ENCODE results near the gene MIA3. TPM values are rescaled to one million over a fixed set of nuclear protein-coding genes. Genes with fewer than 3 reads are reported as not detected.

MIA3 gene
- total RNA-seq, 1 experiment from 2014 or later = 56.3 TPM

- H3K4me1 ChIP-seq (ENCODE audit: insufficient read depth, low read length, poor library complexity, severe bottlenecking) = no peaks in the 10 kb centered on the region
- peaks cover 32% of the 10 kb centered on the region for H3K36me3 ChIP-seq (ENCODE audit: insufficient read depth, low read length, poor library complexity, severe bottlenecking)
- no peak overlapping the region for H3K4me3 ChIP-seq (ENCODE audit: low read depth, low read length, poor library complexity, severe bottlenecking)
- intact Hi-C loops (cut with micrococcal nuclease; ENCODE audit: unreplicated experiment) = loop anchor here (1.0 kb wide), 1 partner anchor 169 kb away; no protein-coding TSS in a partner anchor
- peak; percentile 93 for DNase-seq (ENCODE audit: low spot score)
- BruUV-seq (replicated peaks) = no TSS peak
- no peaks in the 10 kb centered on the region for H3K9me3 ChIP-seq (ENCODE audit: low read depth, low read length, poor library complexity, severe bottlenecking)
- no peaks in the 10 kb centered on the region for H3K27me3 ChIP-seq (replicated peaks; ENCODE audit: insufficient read depth, low read depth, low read length, poor library complexity)
- no peak for TF ChIP-seq EZH2 (IDR thresholded peaks at IDR 0.05; ENCODE audit: borderline replicate concordance, low read depth, low read length, poor library complexity, severe bottlenecking)
- TF ChIP-seq CTCF (conservative IDR thresholded peaks at IDR 0.05; ENCODE audit: low read depth, low read length) = peak; percentile 90
- POLR2A ChIA-PET (ENCODE audit: low non-redundant PET) = interaction anchor here (0.6 kb wide), 1 partner anchor 45 kb away, joined by 4 read pairs; no protein-coding TSS in a partner anchor
- CTCF ChIA-PET = interaction anchor here (0.6 to 1.1 kb wide), 9 partner anchors 9 to 489 kb away, joined by 3 to 7 read pairs (median 3); partner anchors contain the start of gene TAF1A
- no peak overlapping the region for H3K27ac ChIP-seq (ENCODE audit: low read depth, low read length, poor library complexity, severe bottlenecking)
Observed at GRCh38 chr1:222634180-222635013, 16.5 kb downstream of the MIA3 start.

- TF ChIP-seq EZH2 (IDR thresholded peaks at IDR 0.05; ENCODE audit: borderline replicate concordance, low read depth, low read length, poor library complexity, severe bottlenecking) (no peak), CTCF (conservative IDR thresholded peaks at IDR 0.05; ENCODE audit: low read depth, low read length) (no peak)
- ChIA-PET POLR2A (ENCODE audit: low non-redundant PET) (interaction anchor here (0.5 kb wide), 1 partner anchor 14 kb away, joined by 3 read pairs; no protein-coding TSS in a partner anchor), CTCF (no interaction called here)
- peaks cover 8% of the 10 kb centered on the region for H3K36me3 ChIP-seq (ENCODE audit: insufficient read depth, low read length, poor library complexity, severe bottlenecking)
- H3K27ac ChIP-seq (ENCODE audit: low read depth, low read length, poor library complexity, severe bottlenecking) = no peak overlapping the region
- H3K4me3 ChIP-seq (ENCODE audit: low read depth, low read length, poor library complexity, severe bottlenecking) = no peak overlapping the region
- H3K4me1 ChIP-seq (ENCODE audit: insufficient read depth, low read length, poor library complexity, severe bottlenecking) = peaks cover 8% of the 10 kb centered on the region
- peak; percentile 27 for DNase-seq (ENCODE audit: low spot score)
- no peaks in the 10 kb centered on the region for H3K27me3 ChIP-seq (replicated peaks; ENCODE audit: insufficient read depth, low read depth, low read length, poor library complexity)
- intact Hi-C loops (cut with micrococcal nuclease; ENCODE audit: unreplicated experiment) = loop anchor here (10.0 kb wide), 1 partner anchor 443 kb away; no protein-coding TSS in a partner anchor
- no TSS peak for BruUV-seq (replicated peaks)
- H3K9me3 ChIP-seq (ENCODE audit: low read depth, low read length, poor library complexity, severe bottlenecking) = no peaks in the 10 kb centered on the region
Observed at GRCh38 chr1:222641269-222641948, 23.5 kb downstream of the MIA3 start.

- CTCF ChIA-PET = no interaction called here
- Histone ChIP-seq H3K4me1 (ENCODE audit: insufficient read depth, low read length, poor library complexity, severe bottlenecking) (peaks cover 8% of the 10 kb centered on the region), H3K36me3 (ENCODE audit: insufficient read depth, low read length, poor library complexity, severe bottlenecking) (peaks cover 15% of the 10 kb centered on the region), H3K27me3 (replicated peaks; ENCODE audit: insufficient read depth, low read depth, low read length, poor library complexity) (no peaks in the 10 kb centered on the region), H3K27ac (ENCODE audit: low read depth, low read length, poor library complexity, severe bottlenecking) (no peak overlapping the region), H3K4me3 (ENCODE audit: low read depth, low read length, poor library complexity, severe bottlenecking) (no peak overlapping the region), H3K9me3 (ENCODE audit: low read depth, low read length, poor library complexity, severe bottlenecking) (no peaks in the 10 kb centered on the region)
- POLR2A ChIA-PET (ENCODE audit: low non-redundant PET) = no interaction called here
- TF ChIP-seq EZH2 (IDR thresholded peaks at IDR 0.05; ENCODE audit: borderline replicate concordance, low read depth, low read length, poor library complexity, severe bottlenecking) (no peak), CTCF (conservative IDR thresholded peaks at IDR 0.05; ENCODE audit: low read depth, low read length) (no peak)
- no TSS peak for BruUV-seq (replicated peaks)
- no peak for DNase-seq (ENCODE audit: low spot score)
- intact Hi-C loops (cut with micrococcal nuclease; ENCODE audit: unreplicated experiment) = loop anchor here (10.0 kb wide), 1 partner anchor 442 kb away; no protein-coding TSS in a partner anchor
Observed at GRCh38 chr1:222642468-222642867, 24.6 kb downstream of the MIA3 start.
